ENCODE results near the gene PLA1A. TPM values are rescaled to one million over a fixed set of nuclear protein-coding genes. Genes with fewer than 3 reads are reported as not detected.

The PLA1A gene
- total and polyA plus RNA-seq, 10 of the 15 experiments (the other 5 are each of a cell fraction or from before 2014, with no cell fraction given): 2.9 to 106 (median 4.8) TPM

DNA sequence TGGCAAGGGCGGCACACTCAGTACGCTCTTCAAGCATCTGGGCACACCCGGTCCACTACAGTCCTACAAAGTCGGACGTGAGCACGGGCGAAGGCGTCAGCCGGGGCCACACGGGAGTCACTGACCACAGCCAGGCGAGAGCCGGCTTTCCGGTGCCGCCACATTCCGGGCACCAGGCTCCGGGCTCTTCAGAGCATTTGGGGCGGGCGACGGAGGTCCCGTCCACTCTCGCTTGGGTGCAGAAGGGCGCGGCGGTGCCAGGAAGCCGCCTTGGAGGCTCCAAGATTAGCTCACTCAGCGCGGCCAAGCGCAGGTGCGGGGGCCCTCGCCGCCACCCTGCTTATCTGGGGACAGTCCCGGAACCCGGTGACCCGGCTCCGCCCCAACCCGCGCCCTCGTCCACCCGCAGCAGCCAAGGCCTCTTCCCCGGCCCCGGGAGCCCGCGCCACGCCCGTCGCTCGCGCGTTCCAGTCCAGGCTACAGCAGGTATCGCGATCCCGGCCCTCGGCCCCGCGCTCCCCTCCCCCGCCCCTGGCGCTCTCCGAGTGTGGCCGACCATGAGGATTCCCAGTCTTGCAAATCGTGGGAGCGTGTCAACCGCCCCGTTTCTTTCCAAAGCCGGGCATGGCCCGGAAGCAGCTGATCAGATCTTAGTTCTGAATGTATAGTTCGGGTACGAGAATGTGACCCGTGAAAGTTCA is 18.2 kb upstream of the PLA1A start, which contains the start of gene ADPRH (continued):
- TF ChIP-seq, protein P1, sequence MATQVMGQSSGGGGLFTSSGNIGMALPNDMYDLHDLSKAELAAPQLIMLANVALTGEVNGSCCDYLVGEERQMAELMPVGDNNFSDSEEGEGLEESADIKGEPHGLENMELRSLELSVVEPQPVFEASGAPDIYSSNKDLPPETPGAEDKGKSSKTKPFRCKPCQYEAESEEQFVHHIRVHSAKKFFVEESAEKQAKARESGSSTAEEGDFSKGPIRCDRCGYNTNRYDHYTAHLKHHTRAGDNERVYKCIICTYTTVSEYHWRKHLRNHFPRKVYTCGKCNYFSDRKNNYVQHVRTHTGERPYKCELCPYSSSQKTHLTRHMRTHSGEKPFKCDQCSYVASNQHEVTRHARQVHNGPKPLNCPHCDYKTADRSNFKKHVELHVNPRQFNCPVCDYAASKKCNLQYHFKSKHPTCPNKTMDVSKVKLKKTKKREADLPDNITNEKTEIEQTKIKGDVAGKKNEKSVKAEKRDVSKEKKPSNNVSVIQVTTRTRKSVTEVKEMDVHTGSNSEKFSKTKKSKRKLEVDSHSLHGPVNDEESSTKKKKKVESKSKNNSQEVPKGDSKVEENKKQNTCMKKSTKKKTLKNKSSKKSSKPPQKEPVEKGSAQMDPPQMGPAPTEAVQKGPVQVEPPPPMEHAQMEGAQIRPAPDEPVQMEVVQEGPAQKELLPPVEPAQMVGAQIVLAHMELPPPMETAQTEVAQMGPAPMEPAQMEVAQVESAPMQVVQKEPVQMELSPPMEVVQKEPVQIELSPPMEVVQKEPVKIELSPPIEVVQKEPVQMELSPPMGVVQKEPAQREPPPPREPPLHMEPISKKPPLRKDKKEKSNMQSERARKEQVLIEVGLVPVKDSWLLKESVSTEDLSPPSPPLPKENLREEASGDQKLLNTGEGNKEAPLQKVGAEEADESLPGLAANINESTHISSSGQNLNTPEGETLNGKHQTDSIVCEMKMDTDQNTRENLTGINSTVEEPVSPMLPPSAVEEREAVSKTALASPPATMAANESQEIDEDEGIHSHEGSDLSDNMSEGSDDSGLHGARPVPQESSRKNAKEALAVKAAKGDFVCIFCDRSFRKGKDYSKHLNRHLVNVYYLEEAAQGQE (IDR thresholded peaks at IDR 0.05; ENCODE audit: low read depth, low read length): no peak
- TF ChIP-seq STAT3 (IDR thresholded peaks at IDR 0.05; ENCODE audit: low read depth, low read length) (no peak), POLR2AphosphoS2 (IDR thresholded peaks at IDR 0.05; ENCODE audit: low read depth, low read length) (peak; percentile 32; the same call in 1 of the 2 replicates), CHD4 (IDR thresholded peaks at IDR 0.05) (no peak), MYC (IDR thresholded peaks at IDR 0.05; ENCODE audit: insufficient read depth, insufficient read length, insufficient replicate concordance, low read length, severe bottlenecking) (no peak), ZBED1 (IDR thresholded peaks at IDR 0.05; ENCODE audit: borderline replicate concordance) (peak; percentile 37; the same call in 1 of the 2 replicates), HDGF (IDR thresholded peaks at IDR 0.05) (peak; percentile 40), DPF2 (IDR thresholded peaks at IDR 0.05) (peak; percentile 87), BHLHE40 (IDR thresholded peaks at IDR 0.05; ENCODE audit: borderline replicate concordance in 1 of 2, low read depth in 2 of 2, low read length in 1 of 2) (peak; percentile 56 to 80; a peak in 3 of 4 replicates), RUNX3 (IDR thresholded peaks at IDR 0.05; ENCODE audit: low read length) (peak; percentile 62), HCFC1 (IDR thresholded peaks at IDR 0.05; ENCODE audit: low read length) (no peak; the same call in 1 of the 2 replicates), ZNF217 (IDR thresholded peaks at IDR 0.05) (peak; percentile 46; the same call in 1 of the 2 replicates), GATAD2B (conservative IDR thresholded peaks at IDR 0.05; ENCODE audit: low read depth) (peak; percentile 92), RELA (IDR thresholded peaks at IDR 0.05; ENCODE audit: borderline replicate concordance, partially characterized antibody) (peak; percentile 52), HDAC6 (IDR thresholded peaks at IDR 0.05; ENCODE audit: unreplicated experiment) (no peak), ZNF274 (IDR thresholded peaks at IDR 0.05; ENCODE audit: insufficient read depth, insufficient read length) (no peak)
- TF ChIP-seq, protein P2, sequence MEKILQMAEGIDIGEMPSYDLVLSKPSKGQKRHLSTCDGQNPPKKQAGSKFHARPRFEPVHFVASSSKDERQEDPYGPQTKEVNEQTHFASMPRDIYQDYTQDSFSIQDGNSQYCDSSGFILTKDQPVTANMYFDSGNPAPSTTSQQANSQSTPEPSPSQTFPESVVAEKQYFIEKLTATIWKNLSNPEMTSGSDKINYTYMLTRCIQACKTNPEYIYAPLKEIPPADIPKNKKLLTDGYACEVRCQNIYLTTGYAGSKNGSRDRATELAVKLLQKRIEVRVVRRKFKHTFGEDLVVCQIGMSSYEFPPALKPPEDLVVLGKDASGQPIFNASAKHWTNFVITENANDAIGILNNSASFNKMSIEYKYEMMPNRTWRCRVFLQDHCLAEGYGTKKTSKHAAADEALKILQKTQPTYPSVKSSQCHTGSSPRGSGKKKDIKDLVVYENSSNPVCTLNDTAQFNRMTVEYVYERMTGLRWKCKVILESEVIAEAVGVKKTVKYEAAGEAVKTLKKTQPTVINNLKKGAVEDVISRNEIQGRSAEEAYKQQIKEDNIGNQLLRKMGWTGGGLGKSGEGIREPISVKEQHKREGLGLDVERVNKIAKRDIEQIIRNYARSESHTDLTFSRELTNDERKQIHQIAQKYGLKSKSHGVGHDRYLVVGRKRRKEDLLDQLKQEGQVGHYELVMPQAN (conservative IDR thresholded peaks at IDR 0.05): peak; percentile 50
- TF ChIP-seq, protein P3, sequence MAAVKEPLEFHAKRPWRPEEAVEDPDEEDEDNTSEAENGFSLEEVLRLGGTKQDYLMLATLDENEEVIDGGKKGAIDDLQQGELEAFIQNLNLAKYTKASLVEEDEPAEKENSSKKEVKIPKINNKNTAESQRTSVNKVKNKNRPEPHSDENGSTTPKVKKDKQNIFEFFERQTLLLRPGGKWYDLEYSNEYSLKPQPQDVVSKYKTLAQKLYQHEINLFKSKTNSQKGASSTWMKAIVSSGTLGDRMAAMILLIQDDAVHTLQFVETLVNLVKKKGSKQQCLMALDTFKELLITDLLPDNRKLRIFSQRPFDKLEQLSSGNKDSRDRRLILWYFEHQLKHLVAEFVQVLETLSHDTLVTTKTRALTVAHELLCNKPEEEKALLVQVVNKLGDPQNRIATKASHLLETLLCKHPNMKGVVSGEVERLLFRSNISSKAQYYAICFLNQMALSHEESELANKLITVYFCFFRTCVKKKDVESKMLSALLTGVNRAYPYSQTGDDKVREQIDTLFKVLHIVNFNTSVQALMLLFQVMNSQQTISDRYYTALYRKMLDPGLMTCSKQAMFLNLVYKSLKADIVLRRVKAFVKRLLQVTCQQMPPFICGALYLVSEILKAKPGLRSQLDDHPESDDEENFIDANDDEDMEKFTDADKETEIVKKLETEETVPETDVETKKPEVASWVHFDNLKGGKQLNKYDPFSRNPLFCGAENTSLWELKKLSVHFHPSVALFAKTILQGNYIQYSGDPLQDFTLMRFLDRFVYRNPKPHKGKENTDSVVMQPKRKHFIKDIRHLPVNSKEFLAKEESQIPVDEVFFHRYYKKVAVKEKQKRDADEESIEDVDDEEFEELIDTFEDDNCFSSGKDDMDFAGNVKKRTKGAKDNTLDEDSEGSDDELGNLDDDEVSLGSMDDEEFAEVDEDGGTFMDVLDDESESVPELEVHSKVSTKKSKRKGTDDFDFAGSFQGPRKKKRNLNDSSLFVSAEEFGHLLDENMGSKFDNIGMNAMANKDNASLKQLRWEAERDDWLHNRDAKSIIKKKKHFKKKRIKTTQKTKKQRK (IDR thresholded peaks at IDR 0.05; ENCODE audit: low read depth, low read length): no peak

All from GM12878 (cell line).